ENCODE data around the gene TMEM17.

GRCh38 chr2:62450716-62451191 lies 55.2 kb downstream of the TMEM17 start:
- no peak for TF ChIP-seq CTCF (IDR thresholded peaks at IDR 0.05)
- no peak for TF ChIP-seq RAD21 (IDR thresholded peaks at IDR 0.05; ENCODE audit: low read length)
- no peak for TF ChIP-seq POLR2AphosphoS5 (IDR thresholded peaks at IDR 0.05; ENCODE audit: low read depth, low read length)
- TF ChIP-seq CHD2 (IDR thresholded peaks at IDR 0.05; ENCODE audit: low read length, partially characterized antibody): no peak
- TF ChIP-seq EZH2phosphoT487 (IDR thresholded peaks at IDR 0.05; ENCODE audit: borderline replicate concordance, low read depth): no peak
- TF ChIP-seq ELF1 (IDR thresholded peaks at IDR 0.05): no peak
- TF ChIP-seq EP300 (IDR thresholded peaks at IDR 0.05; ENCODE audit: borderline replicate concordance in 1 of 2, low read depth in 1 of 2, low read length in 1 of 2): no peak
- no peak for TF ChIP-seq SIN3A (IDR thresholded peaks at IDR 0.05; ENCODE audit: borderline replicate concordance, low read depth, low read length)
- TF ChIP-seq, protein P1, sequence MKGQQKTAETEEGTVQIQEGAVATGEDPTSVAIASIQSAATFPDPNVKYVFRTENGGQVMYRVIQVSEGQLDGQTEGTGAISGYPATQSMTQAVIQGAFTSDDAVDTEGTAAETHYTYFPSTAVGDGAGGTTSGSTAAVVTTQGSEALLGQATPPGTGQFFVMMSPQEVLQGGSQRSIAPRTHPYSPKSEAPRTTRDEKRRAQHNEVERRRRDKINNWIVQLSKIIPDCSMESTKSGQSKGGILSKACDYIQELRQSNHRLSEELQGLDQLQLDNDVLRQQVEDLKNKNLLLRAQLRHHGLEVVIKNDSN (IDR thresholded peaks at IDR 0.05; ENCODE audit: borderline replicate concordance, low read depth): no peak
- no peak for TF ChIP-seq TCF12 (IDR thresholded peaks at IDR 0.05)
- TF ChIP-seq MAX (IDR thresholded peaks at IDR 0.05; ENCODE audit: low read depth): no peak
- TF ChIP-seq, protein P2, sequence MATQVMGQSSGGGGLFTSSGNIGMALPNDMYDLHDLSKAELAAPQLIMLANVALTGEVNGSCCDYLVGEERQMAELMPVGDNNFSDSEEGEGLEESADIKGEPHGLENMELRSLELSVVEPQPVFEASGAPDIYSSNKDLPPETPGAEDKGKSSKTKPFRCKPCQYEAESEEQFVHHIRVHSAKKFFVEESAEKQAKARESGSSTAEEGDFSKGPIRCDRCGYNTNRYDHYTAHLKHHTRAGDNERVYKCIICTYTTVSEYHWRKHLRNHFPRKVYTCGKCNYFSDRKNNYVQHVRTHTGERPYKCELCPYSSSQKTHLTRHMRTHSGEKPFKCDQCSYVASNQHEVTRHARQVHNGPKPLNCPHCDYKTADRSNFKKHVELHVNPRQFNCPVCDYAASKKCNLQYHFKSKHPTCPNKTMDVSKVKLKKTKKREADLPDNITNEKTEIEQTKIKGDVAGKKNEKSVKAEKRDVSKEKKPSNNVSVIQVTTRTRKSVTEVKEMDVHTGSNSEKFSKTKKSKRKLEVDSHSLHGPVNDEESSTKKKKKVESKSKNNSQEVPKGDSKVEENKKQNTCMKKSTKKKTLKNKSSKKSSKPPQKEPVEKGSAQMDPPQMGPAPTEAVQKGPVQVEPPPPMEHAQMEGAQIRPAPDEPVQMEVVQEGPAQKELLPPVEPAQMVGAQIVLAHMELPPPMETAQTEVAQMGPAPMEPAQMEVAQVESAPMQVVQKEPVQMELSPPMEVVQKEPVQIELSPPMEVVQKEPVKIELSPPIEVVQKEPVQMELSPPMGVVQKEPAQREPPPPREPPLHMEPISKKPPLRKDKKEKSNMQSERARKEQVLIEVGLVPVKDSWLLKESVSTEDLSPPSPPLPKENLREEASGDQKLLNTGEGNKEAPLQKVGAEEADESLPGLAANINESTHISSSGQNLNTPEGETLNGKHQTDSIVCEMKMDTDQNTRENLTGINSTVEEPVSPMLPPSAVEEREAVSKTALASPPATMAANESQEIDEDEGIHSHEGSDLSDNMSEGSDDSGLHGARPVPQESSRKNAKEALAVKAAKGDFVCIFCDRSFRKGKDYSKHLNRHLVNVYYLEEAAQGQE (IDR thresholded peaks at IDR 0.05; ENCODE audit: low read depth, low read length): no peak
- no peak for TF ChIP-seq RCOR1 (IDR thresholded peaks at IDR 0.05; ENCODE audit: low read length)
- TF ChIP-seq NFIC (IDR thresholded peaks at IDR 0.05; ENCODE audit: borderline replicate concordance): no peak

Data from SK-N-SH (cell line).